HepG2 (cell line): Measurements from ENCODE around the gene ADCY1.

Experiments used
- CTCF ChIP-seq: sonication (generic); formaldehyde crosslinking; IDR thresholded peaks from 2 replicates; pipeline ENCODE4 v1.5.0; 2020; ENCODE audit warnings: mild to moderate bottlenecking, missing genetic modification reagents, moderate library complexity
- ELF4 ChIP-seq: sonication (generic); formaldehyde crosslinking; IDR thresholded peaks from 2 replicates; pipeline ENCODE4 v1.5.0; 2020; ENCODE audit warnings: missing genetic modification reagents, mild to moderate bottlenecking, moderate library complexity, borderline replicate concordance
- FOXM1 ChIP-seq: sonication (generic); formaldehyde crosslinking; IDR thresholded peaks from 2 replicates; pipeline ENCODE4 v1.5.0; 2020; ENCODE audit warnings: missing genetic modification reagents
- FOXO1 ChIP-seq: sonication (generic); formaldehyde crosslinking; IDR thresholded peaks from 2 replicates; pipeline ENCODE4 v1.4.0; 2020; ENCODE audit warnings: missing genetic modification reagents
- FOXO4 ChIP-seq: sonication (generic); formaldehyde crosslinking; conservative IDR thresholded peaks from 2 replicates; pipeline ENCODE4 v1.8.1; 2023; ENCODE audit warnings: missing genetic modification reagents
- MXI1 ChIP-seq: IDR thresholded peaks from 3 replicates; pipeline ENCODE4 v1.6.1; 2012; ENCODE audit warnings: low read depth, low read length, inconsistent platforms, borderline replicate concordance
- MYC ChIP-seq: sonication (generic); formaldehyde crosslinking; IDR thresholded peaks from 2 replicates; pipeline ENCODE4 v1.9.0; 2021; ENCODE audit warnings: missing genetic modification reagents, borderline replicate concordance
- POLR2AphosphoS5 ChIP-seq: IDR thresholded peaks from 2 replicates; pipeline ENCODE4 v1.6.1; 2012; ENCODE audit warnings: low read depth, low read length
- ZSCAN25 ChIP-seq: sonication (generic); formaldehyde crosslinking; IDR thresholded peaks from 2 replicates; pipeline ENCODE4 v1.8.0; 2022; ENCODE audit warnings: mild to moderate bottlenecking, missing genetic modification reagents

GRCh38 chr7:45702751-45703150 is 128.6 kb downstream of the ADCY1 start:
- TF ChIP-seq POLR2AphosphoS5 (no peak), MYC (CRISPR knock-in tag) (no peak), CTCF (CRISPR knock-in tag) (no peak), FOXO4 (CRISPR knock-in tag) (no peak), FOXM1 (CRISPR knock-in tag) (no peak), FOXO1 (no peak), MXI1 (no peak), ELF4 (CRISPR knock-in tag) (no peak), ZSCAN25 (no peak)
